Measurements from ENCODE around the gene OBI1. TPM values are rescaled to one million over a fixed set of nuclear protein-coding genes. Genes with fewer than 3 reads are reported as not detected.

OBI1 gene
- total RNA-seq, 1 donor, result 20.0 TPM

GRCh38 chr13:78589206-78589605, 69.7 kb downstream of the OBI1 start:
- TF ChIP-seq, protein P1, sequence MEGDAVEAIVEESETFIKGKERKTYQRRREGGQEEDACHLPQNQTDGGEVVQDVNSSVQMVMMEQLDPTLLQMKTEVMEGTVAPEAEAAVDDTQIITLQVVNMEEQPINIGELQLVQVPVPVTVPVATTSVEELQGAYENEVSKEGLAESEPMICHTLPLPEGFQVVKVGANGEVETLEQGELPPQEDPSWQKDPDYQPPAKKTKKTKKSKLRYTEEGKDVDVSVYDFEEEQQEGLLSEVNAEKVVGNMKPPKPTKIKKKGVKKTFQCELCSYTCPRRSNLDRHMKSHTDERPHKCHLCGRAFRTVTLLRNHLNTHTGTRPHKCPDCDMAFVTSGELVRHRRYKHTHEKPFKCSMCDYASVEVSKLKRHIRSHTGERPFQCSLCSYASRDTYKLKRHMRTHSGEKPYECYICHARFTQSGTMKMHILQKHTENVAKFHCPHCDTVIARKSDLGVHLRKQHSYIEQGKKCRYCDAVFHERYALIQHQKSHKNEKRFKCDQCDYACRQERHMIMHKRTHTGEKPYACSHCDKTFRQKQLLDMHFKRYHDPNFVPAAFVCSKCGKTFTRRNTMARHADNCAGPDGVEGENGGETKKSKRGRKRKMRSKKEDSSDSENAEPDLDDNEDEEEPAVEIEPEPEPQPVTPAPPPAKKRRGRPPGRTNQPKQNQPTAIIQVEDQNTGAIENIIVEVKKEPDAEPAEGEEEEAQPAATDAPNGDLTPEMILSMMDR (IDR thresholded peaks at IDR 0.05; ENCODE audit: insufficient read depth, low read length), result no peak
- no peak overlapping the region for H3K4me3 ChIP-seq (ENCODE audit: low read depth, low read length)
- DNase-seq (ENCODE audit: low read depth), result peak; percentile 22

DNA sequence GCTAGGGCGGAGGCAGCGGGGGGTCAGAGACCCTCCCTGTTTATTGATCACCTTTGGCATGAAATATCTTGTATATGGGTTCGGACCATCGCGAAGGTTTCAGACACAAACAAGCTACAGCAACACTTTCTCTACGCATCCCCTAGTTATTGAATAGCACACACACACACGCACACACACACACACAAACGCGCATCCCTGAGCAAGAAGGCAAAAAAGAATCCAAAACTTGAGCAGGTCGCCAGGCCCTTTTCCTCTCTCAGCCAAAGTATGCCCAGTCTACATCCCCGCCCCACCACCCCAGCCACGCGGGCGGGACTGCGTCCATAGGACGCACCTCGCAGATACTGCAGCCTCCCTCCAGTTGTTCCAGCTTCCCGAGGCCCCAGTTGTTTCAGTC, 71.6 kb downstream of the OBI1 start:
- DNase-seq (ENCODE audit: low read depth), result no peak
- H3K4me3 ChIP-seq (ENCODE audit: low read depth, low read length), result no peak overlapping the region
- TF ChIP-seq, protein P1 (IDR thresholded peaks at IDR 0.05; ENCODE audit: insufficient read depth, low read length), result no peak

DNA sequence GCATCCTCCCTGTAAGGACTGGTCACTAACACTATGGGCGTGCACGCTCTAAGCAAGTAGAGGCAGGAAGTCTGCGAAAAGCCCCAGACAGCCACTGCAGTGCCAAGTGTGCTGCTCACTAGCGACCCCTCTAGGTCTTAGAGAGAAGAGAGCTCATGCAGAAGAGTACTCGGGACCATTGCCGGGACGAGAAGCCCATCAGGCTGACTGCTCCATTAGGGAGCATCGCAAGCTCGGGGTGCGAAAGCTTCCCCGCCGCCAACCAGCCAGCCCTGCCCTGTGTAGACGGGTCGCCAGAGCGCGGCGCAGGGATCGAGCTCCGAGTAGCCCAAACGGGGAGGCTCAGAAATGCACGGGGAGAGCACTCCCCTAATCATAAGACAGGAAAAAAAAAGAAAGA, 72.2 kb downstream of the OBI1 start:
- no peak overlapping the region for H3K4me3 ChIP-seq (ENCODE audit: low read depth, low read length)
- no peak for DNase-seq (ENCODE audit: low read depth)
- TF ChIP-seq, protein P1 (IDR thresholded peaks at IDR 0.05; ENCODE audit: insufficient read depth, low read length), result peak; percentile 12

DNA sequence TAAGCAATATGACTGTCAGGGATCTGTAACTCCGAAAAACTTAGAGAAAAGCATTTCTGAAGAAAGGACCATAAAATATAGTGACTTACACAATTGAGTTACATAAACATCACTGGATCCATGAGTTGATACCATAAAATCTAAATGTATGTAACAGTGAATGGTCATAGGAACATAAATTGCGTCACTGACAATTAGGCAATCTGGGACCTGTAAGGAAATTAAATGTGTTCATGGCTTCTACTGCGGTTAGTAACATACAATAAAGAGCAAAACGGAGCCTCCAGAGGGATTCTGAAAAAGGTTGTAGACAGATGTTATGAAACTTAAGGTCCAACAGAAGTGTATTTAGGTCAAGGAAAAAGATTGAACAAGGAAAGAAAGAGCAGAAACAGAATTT, 82.7 kb downstream of the OBI1 start:
- TF ChIP-seq, protein P1 (IDR thresholded peaks at IDR 0.05; ENCODE audit: insufficient read depth, low read length), result no peak
- no peak overlapping the region for H3K4me3 ChIP-seq (ENCODE audit: low read depth, low read length)
- no peak for DNase-seq (ENCODE audit: low read depth)

GRCh38 chr13:78572459-78572858, 86.5 kb downstream of the OBI1 start:
- no peak for DNase-seq (ENCODE audit: low read depth)
- no peak overlapping the region for H3K4me3 ChIP-seq (ENCODE audit: low read depth, low read length)
- TF ChIP-seq, protein P1 (IDR thresholded peaks at IDR 0.05; ENCODE audit: insufficient read depth, low read length), result no peak

- TF ChIP-seq, protein P1 (IDR thresholded peaks at IDR 0.05; ENCODE audit: insufficient read depth, low read length), result no peak
- no peak for DNase-seq (ENCODE audit: low read depth)
- no peak overlapping the region for H3K4me3 ChIP-seq (ENCODE audit: low read depth, low read length)
Measured at GRCh38 chr13:78569029-78569428, 89.9 kb downstream of the OBI1 start.

DNA sequence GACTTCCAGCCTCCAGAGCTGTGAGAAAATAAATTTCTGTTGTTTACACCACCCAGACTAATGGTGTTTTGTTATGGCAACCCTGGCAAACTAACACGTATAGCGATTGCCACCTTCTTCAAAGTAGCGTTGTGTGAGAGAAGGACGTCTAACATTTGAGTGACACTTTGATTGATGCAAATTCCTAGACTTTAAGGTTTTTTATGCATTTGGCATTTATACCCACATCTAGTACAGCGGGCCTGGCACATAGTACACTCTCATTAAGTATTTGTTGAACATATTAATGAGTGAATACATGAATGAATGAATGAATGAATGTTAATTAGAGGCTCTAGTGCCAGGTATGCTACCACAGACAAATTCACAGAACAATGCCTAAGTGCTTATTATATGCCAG, 92.3 kb downstream of the OBI1 start:
- H3K4me3 ChIP-seq (ENCODE audit: low read depth, low read length), result no peak overlapping the region
- TF ChIP-seq, protein P1 (IDR thresholded peaks at IDR 0.05; ENCODE audit: insufficient read depth, low read length), result no peak
- no peak for DNase-seq (ENCODE audit: low read depth)
